ENCODE data around the gene HOXD13.

HOXD13 gene

DNA sequence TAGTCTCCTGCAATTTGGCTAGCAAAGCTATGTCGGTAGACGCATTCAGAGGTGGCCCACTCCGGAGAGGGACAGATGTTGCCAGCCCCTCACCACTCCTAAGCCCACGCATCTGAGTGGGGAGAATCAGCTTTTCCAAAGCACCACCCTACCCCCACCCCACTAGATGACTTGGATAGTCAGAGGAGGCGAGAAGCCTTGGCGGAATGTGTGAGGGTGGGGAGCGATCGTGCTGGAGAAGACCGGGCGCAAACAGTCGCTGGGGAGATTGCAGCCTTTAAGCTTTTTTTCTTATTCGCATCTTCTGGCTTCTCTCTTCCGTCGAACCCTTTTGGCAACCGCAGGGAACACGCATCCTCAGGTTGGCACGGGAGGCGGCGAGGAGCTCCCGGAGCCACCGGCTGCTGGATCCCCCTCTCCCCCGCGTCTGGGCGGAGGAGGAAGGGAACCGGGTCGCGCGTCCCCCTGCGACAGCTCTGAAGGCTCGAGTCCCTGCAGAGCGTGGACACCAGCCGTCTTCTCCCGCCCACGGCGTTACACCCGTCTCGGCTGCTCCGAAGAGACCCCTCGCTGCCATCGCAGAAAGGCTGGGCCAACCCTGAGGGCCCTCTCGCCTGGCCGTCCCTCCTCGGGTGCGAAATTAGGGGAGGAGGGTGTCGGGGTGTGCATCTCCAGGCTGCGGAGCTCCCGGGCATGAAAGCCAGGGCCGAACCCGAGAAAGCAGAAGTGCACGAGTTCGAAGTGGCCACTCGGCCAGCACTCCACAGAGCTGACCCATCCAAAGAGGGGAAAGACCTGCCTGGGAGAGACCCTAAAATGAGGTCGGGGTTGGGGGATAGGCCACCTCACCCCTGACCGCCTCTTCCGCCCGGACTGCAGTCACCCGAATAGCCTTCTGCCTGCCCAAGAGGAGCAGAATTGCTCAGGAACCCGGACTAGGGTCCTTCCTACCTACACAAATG lies 20.9 kb upstream of the HOXD13 start:
- Histone ChIP-seq H3K27me3 (ENCODE audit: insufficient read depth, insufficient read length) (no peaks in the 10 kb centered on the region), H3K9me3 (ENCODE audit: insufficient read depth, low read length) (peaks cover 28% of the 10 kb centered on the region; the same call in 1 of the 2 replicates), H3K9ac (ENCODE audit: insufficient read length, low read depth) (no peak overlapping the region), H3K4me1 (ENCODE audit: insufficient read depth, insufficient read length) (no peaks in the 10 kb centered on the region), H3K4me3 (ENCODE audit: insufficient read length, low read depth) (no peak overlapping the region), H3K36me3 (ENCODE audit: insufficient read depth, insufficient read length, low read length) (no peaks in the 10 kb centered on the region)
- no peak for DNase-seq (ENCODE audit: low read depth, low spot score)
- TF ChIP-seq SUZ12 (IDR thresholded peaks at IDR 0.05; ENCODE audit: extremely low read depth, insufficient read depth, insufficient read length) (no peak), ZNF274 (IDR thresholded peaks at IDR 0.05; ENCODE audit: low read depth, low read length) (no peak), YY1 (IDR thresholded peaks at IDR 0.05; ENCODE audit: insufficient read depth, insufficient read length) (no peak)

DNA sequence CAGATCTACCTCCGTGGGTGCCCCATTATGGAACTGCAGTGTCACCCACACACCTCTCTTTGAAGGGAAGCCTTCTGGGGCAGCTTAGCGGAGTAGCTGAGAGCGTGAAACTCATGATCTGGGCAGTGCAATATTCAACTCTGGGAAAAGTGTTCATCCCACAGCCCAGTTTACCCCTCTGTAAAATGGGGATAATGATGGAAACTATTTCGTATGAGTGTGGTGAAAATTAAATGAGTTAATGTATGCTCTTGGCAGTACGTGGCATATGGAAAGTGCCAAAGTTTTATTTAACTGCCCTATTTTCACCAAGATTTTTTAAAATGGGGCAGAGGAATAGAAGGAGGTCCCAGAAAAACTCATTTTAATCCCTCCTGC lies 20.2 kb upstream of the HOXD13 start:
- no peaks in the 10 kb centered on the region for H3K27me3 ChIP-seq (ENCODE audit: insufficient read depth, insufficient read length)
- no peak for DNase-seq (ENCODE audit: low read depth, low spot score)
- peaks cover 23% of the 10 kb centered on the region; the same call in 1 of the 2 replicates for H3K9me3 ChIP-seq (ENCODE audit: insufficient read depth, low read length)
- no peaks in the 10 kb centered on the region for H3K36me3 ChIP-seq (ENCODE audit: insufficient read depth, insufficient read length, low read length)
- no peak overlapping the region for H3K4me3 ChIP-seq (ENCODE audit: insufficient read length, low read depth)
- TF ChIP-seq YY1 (IDR thresholded peaks at IDR 0.05; ENCODE audit: insufficient read depth, insufficient read length) (no peak), SUZ12 (IDR thresholded peaks at IDR 0.05; ENCODE audit: extremely low read depth, insufficient read depth, insufficient read length) (no peak), ZNF274 (IDR thresholded peaks at IDR 0.05; ENCODE audit: low read depth, low read length) (no peak)
- no peaks in the 10 kb centered on the region for H3K4me1 ChIP-seq (ENCODE audit: insufficient read depth, insufficient read length)
- no peak overlapping the region for H3K9ac ChIP-seq (ENCODE audit: insufficient read length, low read depth)

DNA sequence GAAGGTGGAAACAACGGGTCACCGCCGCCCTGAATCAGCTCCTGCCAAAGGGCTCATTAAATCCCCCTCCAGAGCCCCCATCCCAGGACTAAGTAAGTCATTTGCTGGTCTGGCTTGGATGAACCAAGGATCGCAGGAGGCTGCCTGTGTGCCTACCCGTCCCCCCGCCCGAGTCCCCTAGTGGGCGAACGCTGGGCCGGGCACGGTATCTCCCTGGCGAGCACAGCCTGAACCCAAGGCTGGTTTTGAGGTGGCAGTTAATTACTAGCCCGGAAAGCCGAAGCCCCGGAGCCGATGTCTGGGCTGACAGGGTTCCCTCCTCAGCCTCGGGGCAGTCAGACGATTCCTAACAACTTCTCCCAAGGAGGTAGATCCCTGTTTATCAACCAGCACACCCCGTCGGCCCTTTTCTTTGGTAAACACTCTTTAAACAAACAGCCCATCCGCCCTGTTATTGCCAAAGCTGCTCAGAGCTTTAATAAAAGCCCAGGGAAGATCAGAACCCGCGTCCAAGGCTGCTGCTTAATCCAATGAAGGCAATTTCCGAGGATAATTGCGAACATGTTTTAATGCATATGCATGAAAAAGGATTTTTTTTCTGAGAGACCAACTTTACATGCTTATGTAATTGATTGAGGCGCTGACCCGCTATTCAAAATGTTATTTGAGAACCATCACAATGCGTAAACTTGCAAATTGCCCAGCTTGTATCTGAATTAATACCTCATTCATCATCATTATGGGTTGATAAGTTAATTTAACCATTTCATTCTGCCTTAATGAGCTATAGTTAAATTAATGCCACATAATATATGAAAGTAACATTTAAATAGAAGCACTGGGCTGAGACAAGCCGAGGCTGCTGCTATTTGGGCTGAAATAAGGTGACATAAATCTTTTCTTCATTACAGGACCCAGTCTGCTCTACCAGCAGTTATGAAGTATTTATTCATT lies 19.3 kb upstream of the HOXD13 start:
- H3K9me3 ChIP-seq (ENCODE audit: insufficient read depth, low read length): peaks cover 16% of the 10 kb centered on the region
- H3K4me3 ChIP-seq (ENCODE audit: insufficient read length, low read depth): no peak overlapping the region
- DNase-seq (ENCODE audit: low read depth, low spot score): no peak
- H3K4me1 ChIP-seq (ENCODE audit: insufficient read depth, insufficient read length): no peaks in the 10 kb centered on the region
- H3K36me3 ChIP-seq (ENCODE audit: insufficient read depth, insufficient read length, low read length): no peaks in the 10 kb centered on the region
- no peak overlapping the region for H3K9ac ChIP-seq (ENCODE audit: insufficient read length, low read depth)
- TF ChIP-seq ZNF274 (IDR thresholded peaks at IDR 0.05; ENCODE audit: low read depth, low read length): no peak
- no peak for TF ChIP-seq YY1 (IDR thresholded peaks at IDR 0.05; ENCODE audit: insufficient read depth, insufficient read length)
- no peak for TF ChIP-seq SUZ12 (IDR thresholded peaks at IDR 0.05; ENCODE audit: extremely low read depth, insufficient read depth, insufficient read length)
- no peaks in the 10 kb centered on the region for H3K27me3 ChIP-seq (ENCODE audit: insufficient read depth, insufficient read length)

DNA sequence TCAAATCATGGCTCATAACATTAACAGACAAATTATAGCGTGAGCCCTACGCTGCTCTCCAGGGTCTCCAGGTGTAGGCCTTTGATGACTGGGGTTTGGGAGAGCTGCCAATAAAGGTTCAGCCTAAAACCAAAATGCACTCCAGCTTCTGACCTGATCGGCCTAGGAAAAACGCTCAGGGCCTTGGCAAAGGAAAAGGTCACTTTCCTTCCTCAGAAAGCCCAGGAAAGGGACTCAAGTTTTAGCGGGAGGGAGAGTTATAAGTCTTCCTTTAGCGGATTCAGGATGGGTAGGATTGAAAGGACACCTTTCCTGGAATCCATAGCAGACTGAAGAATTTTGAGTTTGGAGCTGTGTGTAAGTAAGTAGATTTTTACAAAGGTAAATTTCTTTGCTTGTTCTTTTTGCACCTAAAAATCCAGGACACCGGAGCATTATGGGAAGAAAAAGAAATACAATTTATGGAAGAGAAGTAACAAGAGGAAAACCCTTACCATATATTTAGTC lies 17.5 kb upstream of the HOXD13 start:
- TF ChIP-seq YY1 (IDR thresholded peaks at IDR 0.05; ENCODE audit: insufficient read depth, insufficient read length) (no peak), SUZ12 (IDR thresholded peaks at IDR 0.05; ENCODE audit: extremely low read depth, insufficient read depth, insufficient read length) (no peak), ZNF274 (IDR thresholded peaks at IDR 0.05; ENCODE audit: low read depth, low read length) (no peak)
- Histone ChIP-seq H3K27me3 (ENCODE audit: insufficient read depth, insufficient read length) (no peaks in the 10 kb centered on the region), H3K9me3 (ENCODE audit: insufficient read depth, low read length) (peaks cover 25% of the 10 kb centered on the region), H3K4me3 (ENCODE audit: insufficient read length, low read depth) (no peak overlapping the region), H3K9ac (ENCODE audit: insufficient read length, low read depth) (no peak overlapping the region), H3K4me1 (ENCODE audit: insufficient read depth, insufficient read length) (no peaks in the 10 kb centered on the region), H3K36me3 (ENCODE audit: insufficient read depth, insufficient read length, low read length) (no peaks in the 10 kb centered on the region)
- no peak for DNase-seq (ENCODE audit: low read depth, low spot score)

DNA sequence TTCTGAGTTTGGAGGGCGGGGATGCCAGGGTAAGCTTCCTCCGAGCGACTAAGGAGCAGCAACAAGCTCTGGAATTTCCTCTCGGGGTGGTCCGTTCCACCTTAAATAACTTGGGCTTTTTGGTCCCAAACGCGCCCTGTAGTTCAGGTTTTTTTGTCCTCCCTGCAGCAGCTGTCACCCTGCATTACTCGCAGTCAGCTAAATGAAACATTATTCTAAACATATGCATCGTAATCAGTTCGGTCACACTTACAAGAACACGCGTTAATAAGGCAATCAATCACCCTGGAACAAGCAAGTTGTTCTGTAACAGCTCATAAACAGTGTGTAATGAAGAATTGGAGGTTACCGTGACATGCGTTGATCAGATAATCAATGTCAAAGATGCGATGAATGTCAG lies 17.0 kb upstream of the HOXD13 start:
- Histone ChIP-seq H3K9ac (ENCODE audit: insufficient read length, low read depth) (no peak overlapping the region), H3K4me3 (ENCODE audit: insufficient read length, low read depth) (no peak overlapping the region), H3K9me3 (ENCODE audit: insufficient read depth, low read length) (peaks cover 26% of the 10 kb centered on the region), H3K27me3 (ENCODE audit: insufficient read depth, insufficient read length) (peaks cover 2% of the 10 kb centered on the region), H3K4me1 (ENCODE audit: insufficient read depth, insufficient read length) (no peaks in the 10 kb centered on the region), H3K36me3 (ENCODE audit: insufficient read depth, insufficient read length, low read length) (no peaks in the 10 kb centered on the region)
- DNase-seq (ENCODE audit: low read depth, low spot score): no peak
- TF ChIP-seq ZNF274 (IDR thresholded peaks at IDR 0.05; ENCODE audit: low read depth, low read length) (no peak), YY1 (IDR thresholded peaks at IDR 0.05; ENCODE audit: insufficient read depth, insufficient read length) (no peak), SUZ12 (IDR thresholded peaks at IDR 0.05; ENCODE audit: extremely low read depth, insufficient read depth, insufficient read length) (no peak)

DNA sequence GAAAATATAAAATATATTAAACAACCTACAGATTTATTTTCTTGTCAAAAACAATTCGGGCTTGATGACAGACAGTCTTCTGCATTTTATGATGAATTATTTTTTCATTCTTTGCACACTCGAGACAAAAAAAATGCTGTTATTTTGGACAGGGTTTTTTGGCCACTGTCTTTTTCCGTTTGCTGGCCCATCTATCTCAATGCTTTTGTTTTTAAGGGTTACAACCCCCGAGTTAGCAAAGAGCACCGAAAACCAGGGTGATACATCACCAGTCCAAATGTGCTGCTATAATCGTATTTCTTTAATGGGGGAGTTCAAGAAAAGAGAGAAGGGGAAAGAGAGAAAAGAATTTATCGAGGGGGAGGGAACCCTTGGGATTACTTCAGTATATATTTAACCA lies 16.5 kb upstream of the HOXD13 start:
- Histone ChIP-seq H3K27me3 (ENCODE audit: insufficient read depth, insufficient read length) (peaks cover 8% of the 10 kb centered on the region), H3K4me1 (ENCODE audit: insufficient read depth, insufficient read length) (no peaks in the 10 kb centered on the region), H3K9me3 (ENCODE audit: insufficient read depth, low read length) (peaks cover 31% of the 10 kb centered on the region), H3K36me3 (ENCODE audit: insufficient read depth, insufficient read length, low read length) (no peaks in the 10 kb centered on the region), H3K9ac (ENCODE audit: insufficient read length, low read depth) (no peak overlapping the region), H3K4me3 (ENCODE audit: insufficient read length, low read depth) (no peak overlapping the region)
- TF ChIP-seq SUZ12 (IDR thresholded peaks at IDR 0.05; ENCODE audit: extremely low read depth, insufficient read depth, insufficient read length) (no peak), ZNF274 (IDR thresholded peaks at IDR 0.05; ENCODE audit: low read depth, low read length) (no peak), YY1 (IDR thresholded peaks at IDR 0.05; ENCODE audit: insufficient read depth, insufficient read length) (no peak)
- DNase-seq (ENCODE audit: low read depth, low spot score): no peak
